Adipocyte (in vitro differentiated cells): ENCODE measurements around the gene OR9Q1.

Source experiments
- DNase-seq: peaks from one replicate; pipeline ENCODE4 v3.0.0-alpha.2; 2015; ENCODE audit warnings: low read depth
- H3K27me3 ChIP-seq: replicated peaks from 2 replicates; pipeline ENCODE4 v1.7.0; 2013; ENCODE audit warnings: mild to moderate bottlenecking, low read length, moderate library complexity; ENCODE audit not compliant: control insufficient read depth, insufficient read depth
- H3K36me3 ChIP-seq: 2 replicates; pipeline ENCODE4 v1.7.0; 2013; ENCODE audit warnings: low read length, mild to moderate bottlenecking, moderate library complexity; ENCODE audit not compliant: control insufficient read depth, insufficient read depth, severe bottlenecking
- H3K4me1 ChIP-seq: 2 replicates; pipeline ENCODE4 v1.7.0; 2013; ENCODE audit warnings: mild to moderate bottlenecking, low read length, moderate library complexity; ENCODE audit not compliant: control insufficient read depth, insufficient read depth
- H3K4me3 ChIP-seq: 2 replicates; pipeline ENCODE4 v1.7.0; 2013; ENCODE audit warnings: mild to moderate bottlenecking, low read length, moderate library complexity
- H3K9ac ChIP-seq: 2 replicates; pipeline ENCODE4 v1.7.0; 2013; ENCODE audit warnings: mild to moderate bottlenecking, low read length, moderate library complexity
- H3K9me3 ChIP-seq: 2 replicates; pipeline ENCODE4 v1.7.0; 2013; ENCODE audit warnings: mild to moderate bottlenecking, low read length, moderate library complexity; ENCODE audit not compliant: control insufficient read depth

OR9Q1 gene

GRCh38 chr11:58067685-58068084 is 44.0 kb downstream of the OR9Q1 start:
- H3K4me3 ChIP-seq, result no peak overlapping the region
- no peaks in the 10 kb centered on the region for H3K4me1 ChIP-seq
- no peak overlapping the region for H3K9ac ChIP-seq
- no peaks in the 10 kb centered on the region for H3K36me3 ChIP-seq
- DNase-seq, result no peak
- no peaks in the 10 kb centered on the region for H3K27me3 ChIP-seq
- H3K9me3 ChIP-seq, result no peaks in the 10 kb centered on the region

GRCh38 chr11:58068655-58069054 is 45.0 kb downstream of the OR9Q1 start:
- no peak overlapping the region for H3K4me3 ChIP-seq
- no peak for DNase-seq
- no peaks in the 10 kb centered on the region for H3K36me3 ChIP-seq
- H3K27me3 ChIP-seq, result no peaks in the 10 kb centered on the region
- H3K9me3 ChIP-seq, result no peaks in the 10 kb centered on the region
- H3K4me1 ChIP-seq, result no peaks in the 10 kb centered on the region
- H3K9ac ChIP-seq, result no peak overlapping the region

GRCh38 chr11:58070585-58070984 is 46.9 kb downstream of the OR9Q1 start:
- Histone ChIP-seq H3K9me3 (no peaks in the 10 kb centered on the region), H3K4me3 (no peak overlapping the region), H3K27me3 (no peaks in the 10 kb centered on the region), H3K9ac (no peak overlapping the region), H3K36me3 (no peaks in the 10 kb centered on the region), H3K4me1 (no peaks in the 10 kb centered on the region)
- DNase-seq, result no peak

GRCh38 chr11:58075781-58076180 is 52.1 kb downstream of the OR9Q1 start:
- Histone ChIP-seq H3K9ac (no peak overlapping the region), H3K36me3 (no peaks in the 10 kb centered on the region), H3K27me3 (no peaks in the 10 kb centered on the region), H3K9me3 (no peaks in the 10 kb centered on the region), H3K4me3 (no peak overlapping the region), H3K4me1 (no peaks in the 10 kb centered on the region)
- DNase-seq, result peak; percentile 1

GRCh38 chr11:58086528-58086927 is 62.8 kb downstream of the OR9Q1 start:
- DNase-seq, result no peak
- Histone ChIP-seq H3K27me3 (no peaks in the 10 kb centered on the region), H3K36me3 (no peaks in the 10 kb centered on the region), H3K4me1 (no peaks in the 10 kb centered on the region), H3K9me3 (no peaks in the 10 kb centered on the region), H3K9ac (no peak overlapping the region), H3K4me3 (no peak overlapping the region)

- Histone ChIP-seq H3K9me3 (no peaks in the 10 kb centered on the region), H3K4me3 (no peak overlapping the region), H3K4me1 (no peaks in the 10 kb centered on the region), H3K27me3 (no peaks in the 10 kb centered on the region), H3K9ac (no peak overlapping the region), H3K36me3 (no peaks in the 10 kb centered on the region)
- DNase-seq, result no peak
These were observed 73.8 kb downstream of the OR9Q1 start for GRCh38 chr11:58097437-58097836.

GRCh38 chr11:58121096-58121495 is 97.4 kb downstream of the OR9Q1 start:
- no peaks in the 10 kb centered on the region for H3K4me1 ChIP-seq
- H3K27me3 ChIP-seq, result no peaks in the 10 kb centered on the region
- H3K36me3 ChIP-seq, result no peaks in the 10 kb centered on the region
- DNase-seq, result no peak
- H3K9ac ChIP-seq, result no peak overlapping the region
- H3K4me3 ChIP-seq, result no peak overlapping the region
- no peaks in the 10 kb centered on the region for H3K9me3 ChIP-seq

- Histone ChIP-seq H3K4me3 (no peak within 1 kb of the TSS), H3K36me3 (no peaks in the 10 kb centered on the region)
- no peak for DNase-seq
These were observed 101.8 kb downstream of the OR9Q1 start, which contains the start of gene OR9I1 for GRCh38 chr11:58125469-58125868. Gene OR9I1, minus strand, starts transcription at chr11:58125530. Its CDS starts 6,086 bp downstream, at chr11:58119444.

GRCh38 chr11:58127350-58127749 is 103.7 kb downstream of the OR9Q1 start:
- H3K27me3 ChIP-seq, result no peaks in the 10 kb centered on the region
- H3K4me3 ChIP-seq, result no peak overlapping the region
- no peak for DNase-seq
- H3K4me1 ChIP-seq, result no peaks in the 10 kb centered on the region
- H3K9ac ChIP-seq, result no peak overlapping the region
- no peaks in the 10 kb centered on the region for H3K9me3 ChIP-seq
- H3K36me3 ChIP-seq, result no peaks in the 10 kb centered on the region

More at GRCh38 chr11:58125469-58125868, 101.8 kb downstream of the OR9Q1 start, which contains the start of gene OR9I1:
- Histone ChIP-seq H3K9me3 (no peaks in the 10 kb centered on the region), H3K9ac (no peak within 1 kb of the TSS), H3K27me3 (no peaks in the 10 kb centered on the region), H3K4me1 (no peaks in the 10 kb centered on the region)

- no peak overlapping the region for H3K9ac ChIP-seq
- no peaks in the 10 kb centered on the region for H3K36me3 ChIP-seq
- H3K27me3 ChIP-seq, result no peaks in the 10 kb centered on the region
- H3K4me3 ChIP-seq, result no peak overlapping the region
- no peaks in the 10 kb centered on the region for H3K9me3 ChIP-seq
- DNase-seq, result no peak
- H3K4me1 ChIP-seq, result no peaks in the 10 kb centered on the region
These were observed 109.8 kb downstream of the OR9Q1 start for GRCh38 chr11:58133309-58134076.

- Histone ChIP-seq H3K4me3 (no peak overlapping the region), H3K36me3 (no peaks in the 10 kb centered on the region), H3K9ac (no peak overlapping the region), H3K9me3 (no peaks in the 10 kb centered on the region), H3K27me3 (no peaks in the 10 kb centered on the region), H3K4me1 (no peaks in the 10 kb centered on the region)
- no peak for DNase-seq
These were observed 110.5 kb downstream of the OR9Q1 start for GRCh38 chr11:58134151-58134550.

- H3K27me3 ChIP-seq, result no peaks in the 10 kb centered on the region
- no peaks in the 10 kb centered on the region for H3K36me3 ChIP-seq
- H3K4me3 ChIP-seq, result no peak overlapping the region
- H3K4me1 ChIP-seq, result no peaks in the 10 kb centered on the region
- no peak overlapping the region for H3K9ac ChIP-seq
- no peak for DNase-seq
- no peaks in the 10 kb centered on the region for H3K9me3 ChIP-seq
These were observed 111.5 kb downstream of the OR9Q1 start for GRCh38 chr11:58135171-58135570.
